Smooth muscle cell (in vitro differentiated cells): Measurements from ENCODE around the gene SPI1. TPM values are rescaled to one million over a fixed set of nuclear protein-coding genes. Genes with fewer than 3 reads are reported as not detected.

Experiments
- DNase-seq: peaks from one replicate; lab custom pipeline; 2025; ENCODE audit not compliant: unreplicated experiment; lab: John Stamatoyannopoulos, UW
- H2AFZ ChIP-seq: fragments of 200-600 bp; sonication (generic); 2 replicates; pipeline ENCODE4 v1.6.0; 2016; ENCODE audit warnings: antibody characterized with exemption, low read depth, mild to moderate bottlenecking
- H3F3A ChIP-seq: fragments of 200-600 bp; sonication (generic); 2 replicates; pipeline ENCODE4 v1.6.0; 2017; ENCODE audit warnings: antibody characterized with exemption, low read depth
- H3K27ac ChIP-seq: fragments of 200-600 bp; sonication (generic); 2 replicates; pipeline ENCODE4 v1.5.1; 2016; ENCODE audit warnings: low read depth, mild to moderate bottlenecking
- H3K27me3 ChIP-seq: fragments of 200-600 bp; sonication (generic); 2 replicates; pipeline ENCODE4 v1.6.1; 2016; ENCODE audit warnings: low read depth, mild to moderate bottlenecking
- H3K36me3 ChIP-seq: fragments of 200-600 bp; sonication (generic); 2 replicates; pipeline ENCODE4 v1.5.1; 2016; ENCODE audit warnings: low read depth
- H3K4me1 ChIP-seq: fragments of 200-600 bp; sonication (generic); 2 replicates; pipeline ENCODE4 v1.5.1; 2016; ENCODE audit warnings: low read depth
- H3K4me2 ChIP-seq: fragments of 200-600 bp; sonication (generic); 2 replicates; pipeline ENCODE4 v1.6.0; 2016; ENCODE audit warnings: mild to moderate bottlenecking
- H3K4me3 ChIP-seq: fragments of 200-600 bp; sonication (generic); 2 replicates; pipeline ENCODE4 v1.5.1; 2016; ENCODE audit warnings: mild to moderate bottlenecking
- H3K79me2 ChIP-seq: fragments of 200-600 bp; sonication (generic); 2 replicates; pipeline ENCODE4 v1.6.0; 2016; ENCODE audit warnings: low read depth, mild to moderate bottlenecking
- H3K9ac ChIP-seq: fragments of 200-600 bp; sonication (generic); 2 replicates; pipeline ENCODE4 v1.6.0; 2016; ENCODE audit warnings: low read depth
- H3K9me3 ChIP-seq: fragments of 200-600 bp; sonication (generic); replicated peaks from 2 replicates; pipeline ENCODE4 v1.5.1; 2016; ENCODE audit warnings: low read depth
- H4K20me1 ChIP-seq: fragments of 200-600 bp; sonication (generic); 2 replicates; pipeline ENCODE4 v1.6.0; 2016; ENCODE audit warnings: low read depth
- CTCF ChIP-seq: fragments of 200-600 bp; sonication (generic); IDR thresholded peaks from 2 replicates; pipeline ENCODE4 v1.5.1; 2017; ENCODE audit warnings: borderline replicate concordance, mild to moderate bottlenecking, antibody characterized with exemption; ENCODE audit not compliant: insufficient read depth, poor library complexity, severe bottlenecking
- WGBS: methylation state at CpG from one replicate; pipeline ENCODE4 v1.1.7; 2016; ENCODE audit warnings: low lambda C conversion rate; 5-methylcytosine and 5-hydroxymethylcytosine counted together
- polyA plus RNA-seq: library from polyadenylated mRNA; unstranded; fragments of >200 nt; fragmentation: Nextera tagmentation; extraction: Ambion mirVana; gene quantifications from 2 replicates; pipeline ENCODE4 v1.2.1, GENCODE V29; 2016
- total RNA-seq: library from RNA; depleted of rRNA; stranded (reverse); fragments of >200 nt; gene quantifications from 2 replicates; pipeline ENCODE4 v1.2.3, GENCODE V29; 2014

The SPI1 gene
- total and polyA plus RNA-seq, 2 experiments from 2014 or later = not detected

GRCh38 chr11:47396049-47396320 is 17.6 kb upstream of the SPI1 start:
- Histone ChIP-seq H3K79me2 (no peaks in the 10 kb centered on the region), H3F3A (peaks cover 3% of the 10 kb centered on the region), H3K36me3 (no peaks in the 10 kb centered on the region), H3K9me3 (no peaks in the 10 kb centered on the region), H3K9ac (no peak overlapping the region), H3K4me2 (no peak overlapping the region), H3K4me1 (peaks cover 8% of the 10 kb centered on the region), H2AFZ (no peak overlapping the region), H3K27ac (no peak overlapping the region), H3K27me3 (no peaks in the 10 kb centered on the region), H3K4me3 (no peak overlapping the region), H4K20me1 (no peaks in the 10 kb centered on the region)
- WGBS = 95% methylated on average over 3 of the region's 3 CpGs
- no peak for DNase-seq
- TF ChIP-seq CTCF = no peak

GRCh38 chr11:47395223-47396048 is 17.1 kb upstream of the SPI1 start:
- Histone ChIP-seq H3K27me3 (no peaks in the 10 kb centered on the region), H3K36me3 (no peaks in the 10 kb centered on the region), H4K20me1 (no peaks in the 10 kb centered on the region), H2AFZ (no peak overlapping the region), H3K4me1 (peaks cover 5% of the 10 kb centered on the region), H3K9me3 (no peaks in the 10 kb centered on the region), H3K79me2 (no peaks in the 10 kb centered on the region), H3F3A (no peaks in the 10 kb centered on the region), H3K4me2 (no peak overlapping the region), H3K4me3 (no peak overlapping the region), H3K27ac (no peak overlapping the region), H3K9ac (no peak overlapping the region)
- no peak for TF ChIP-seq CTCF
- no peak for DNase-seq
- 97% methylated on average over 25 of the region's 25 CpGs for WGBS

GRCh38 chr11:47394322-47395222 is 16.2 kb upstream of the SPI1 start:
- H3K27me3 ChIP-seq = no peaks in the 10 kb centered on the region
- H3F3A ChIP-seq = no peaks in the 10 kb centered on the region
- no peaks in the 10 kb centered on the region for H3K79me2 ChIP-seq
- H3K4me3 ChIP-seq = no peak overlapping the region
- WGBS = 96% methylated on average over 24 of the region's 39 CpGs
- no peaks in the 10 kb centered on the region for H3K9me3 ChIP-seq
- H2AFZ ChIP-seq = no peak overlapping the region
- H3K4me2 ChIP-seq = no peak overlapping the region
- TF ChIP-seq CTCF = no peak
- H3K27ac ChIP-seq = no peak overlapping the region
- no peak for DNase-seq
- H3K9ac ChIP-seq = no peak overlapping the region
- H4K20me1 ChIP-seq = no peaks in the 10 kb centered on the region
- H3K36me3 ChIP-seq = no peaks in the 10 kb centered on the region
- no peaks in the 10 kb centered on the region for H3K4me1 ChIP-seq

GRCh38 chr11:47394050-47394321 is 15.6 kb upstream of the SPI1 start:
- Histone ChIP-seq H3K9ac (no peak overlapping the region), H3K36me3 (no peaks in the 10 kb centered on the region), H3K79me2 (no peaks in the 10 kb centered on the region), H3K4me3 (no peak overlapping the region), H3K9me3 (no peaks in the 10 kb centered on the region), H3K4me2 (no peak overlapping the region), H3F3A (no peaks in the 10 kb centered on the region), H4K20me1 (no peaks in the 10 kb centered on the region), H3K4me1 (no peaks in the 10 kb centered on the region), H2AFZ (peak overlapping the region; percentile 77), H3K27ac (peak overlapping the region; percentile 42), H3K27me3 (no peaks in the 10 kb centered on the region)
- TF ChIP-seq CTCF = no peak
- WGBS = 95% methylated on average over 9 of the region's 9 CpGs
- no peak for DNase-seq
